ENCODE data around the gene JHY.

GRCh38 chr11:122983438-122984185, 101.1 kb downstream of the JHY start:
- TF ChIP-seq CTCF (IDR thresholded peaks at IDR 0.05; ENCODE audit: low read depth, low read length) (no peak), EZH2phosphoT487 (IDR thresholded peaks at IDR 0.05; ENCODE audit: low read depth) (no peak)
